CD4-positive, alpha-beta T cell (primary cell): ENCODE measurements around the gene KRTAP10-1. TPM values are rescaled to one million over a fixed set of nuclear protein-coding genes. Genes with fewer than 3 reads are reported as not detected.

Experiments used
- ATAC-seq: fragments of 200-7000 bp; cut with Tn5 transposase; one replicate; pipeline ENCODE4 v1.10.0; 2022; ENCODE audit warnings: mild to moderate bottlenecking; ENCODE audit not compliant: poor library complexity
- CTCF ChIA-PET: fragments of 350-600 bp; sonication (Branson Sonifier 250); formaldehyde crosslinking; loops from one replicate; lab custom pipeline; 2021; ENCODE audit warnings: antibody characterized with exemption, inconsistent platforms; lab: Charles Lee
- POLR2A ChIA-PET: fragments of 350-600 bp; sonication (Branson Sonifier 250); formaldehyde crosslinking; loops from one replicate; lab custom pipeline; 2021; ENCODE audit warnings: antibody characterized with exemption, inconsistent platforms; lab: Charles Lee
- DNase-seq, 14 experiments: peaks; one replicate each; pipeline ENCODE4 v3.0.0-alpha.2; 2013 to 2020; ENCODE audit warnings: mixed read lengths in 2 of 14
- H3K27ac ChIP-seq, 2 donors: one replicate each; pipeline versions ENCODE4 v1.5.1 to v1.7.0; 2013; ENCODE audit warnings: low read length in 2 of 2, low read depth in 1 of 2, mild to moderate bottlenecking in 1 of 2
- H3K27me3 ChIP-seq, 2 experiments: 1 replicate in 1 of 2; 2 replicates in 1 of 2; pipeline versions ENCODE4 v1.6.1 to v1.7.0; 2013; ENCODE audit warnings: low read length in 2 of 2, control low read depth in 1 of 2, mild to moderate bottlenecking in 1 of 2, moderate library complexity in 1 of 2; ENCODE audit not compliant: insufficient read depth in 2 of 2, control insufficient read depth in 1 of 2
- H3K36me3 ChIP-seq: one replicate; pipeline ENCODE4 v1.6.1; 2013; ENCODE audit warnings: low read length, control low read depth; ENCODE audit not compliant: insufficient read depth
- H3K4me1 ChIP-seq: one replicate; pipeline ENCODE4 v1.6.1; 2013; ENCODE audit warnings: low read length, control low read depth; ENCODE audit not compliant: insufficient read depth
- H3K4me3 ChIP-seq: one replicate; pipeline ENCODE4 v1.5.1; 2013; ENCODE audit warnings: mild to moderate bottlenecking, low read length, moderate library complexity
- H3K9me3 ChIP-seq, 2 experiments: 1 replicate in 1 of 2; 2 replicates in 1 of 2; pipeline versions ENCODE4 v1.6.1 to v1.7.0; 2013; ENCODE audit warnings: low read length in 2 of 2, mild to moderate bottlenecking in 2 of 2, control low read depth in 1 of 2, moderate library complexity in 1 of 2; ENCODE audit not compliant: control insufficient read depth in 1 of 2, insufficient read depth in 1 of 2
- H3K27ac Mint-ChIP-seq: one replicate; pipeline ENCODE4 v1.8.0; 2020; ENCODE audit warnings: mixed read lengths
- H3K27me3 Mint-ChIP-seq: one replicate; pipeline ENCODE4 v1.8.0; 2021; ENCODE audit warnings: mixed read lengths
- H3K36me3 Mint-ChIP-seq: one replicate; pipeline ENCODE4 v1.8.0; 2021; ENCODE audit warnings: low read depth, mixed read lengths
- H3K4me1 Mint-ChIP-seq: one replicate; pipeline ENCODE4 v1.8.0; 2021; ENCODE audit warnings: low read depth, mixed read lengths
- H3K4me3 Mint-ChIP-seq: one replicate; pipeline ENCODE4 v1.8.0; 2020; ENCODE audit warnings: mild to moderate bottlenecking, mixed read lengths
- H3K9me3 Mint-ChIP-seq: one replicate; pipeline ENCODE4 v1.8.0; 2020; ENCODE audit warnings: mixed read lengths
- intact Hi-C, 2 experiments: fragments of 100-400 bp; cut with DNase I in 1 of 2; cut with micrococcal nuclease in 1 of 2; formaldehyde crosslinking; loops; one replicate each; pipeline versions ENCODE4 v1.15.1 to v1.9.0; 2023 to 2025; cut with DNase I, micrococcal nuclease
- total RNA-seq, 174 experiments: library from RNA in 2 of 174; stranded (reverse) in 2 of 174; gene quantifications; one replicate each; pipeline ENCODE4 v1.2.3 and lab custom pipeline; 2021 to 2026
- TF ChIP-seq, protein P1 (sequence below): fragments of 200-600 bp; IDR thresholded peaks from one replicate; pipeline ENCODE4 v1.8.0; 2022; ENCODE audit warnings: antibody characterized with exemption, mild to moderate bottlenecking

KRTAP10-1 gene
- total RNA-seq, 2 experiments from 2014 or later = not detected

DNA sequence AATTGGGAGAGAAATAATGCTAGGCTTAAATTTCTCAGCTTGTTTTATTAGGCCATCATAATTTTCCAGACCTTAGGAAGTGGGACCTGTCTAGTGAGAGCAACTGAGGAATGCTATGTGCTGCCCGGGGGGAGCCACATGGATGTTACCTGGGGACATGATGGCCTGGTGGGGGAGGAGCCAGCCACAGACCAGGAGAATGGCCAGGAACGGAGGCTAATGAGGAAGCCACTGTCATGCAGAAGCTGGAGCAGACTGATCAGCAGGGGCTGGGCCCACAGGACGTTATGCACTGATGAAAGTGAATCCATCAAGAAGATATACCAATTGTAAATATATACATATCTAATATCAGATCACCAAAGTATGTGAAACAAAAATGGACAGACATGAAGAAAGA, 4.6 kb upstream of the KRTAP10-1 start:
- peaks cover 33% of the 10 kb centered on the region for H3K4me1 Mint-ChIP-seq
- Histone ChIP-seq H3K4me1 (peaks cover 18% of the 10 kb centered on the region), H3K36me3 (no peaks in the 10 kb centered on the region), H3K27ac (no peak overlapping the region), H3K9me3 (peaks cover 18 to 26% of the 10 kb centered on the region in 2 experiments), H3K27me3 (no peaks in the 10 kb centered on the region), H3K4me3 (no peak overlapping the region)
- peaks cover 40% of the 10 kb centered on the region for H3K36me3 Mint-ChIP-seq
- no peak for DNase-seq
- ChIA-PET CTCF (no interaction called here), POLR2A (no interaction called here)
- TF ChIP-seq, protein P1, sequence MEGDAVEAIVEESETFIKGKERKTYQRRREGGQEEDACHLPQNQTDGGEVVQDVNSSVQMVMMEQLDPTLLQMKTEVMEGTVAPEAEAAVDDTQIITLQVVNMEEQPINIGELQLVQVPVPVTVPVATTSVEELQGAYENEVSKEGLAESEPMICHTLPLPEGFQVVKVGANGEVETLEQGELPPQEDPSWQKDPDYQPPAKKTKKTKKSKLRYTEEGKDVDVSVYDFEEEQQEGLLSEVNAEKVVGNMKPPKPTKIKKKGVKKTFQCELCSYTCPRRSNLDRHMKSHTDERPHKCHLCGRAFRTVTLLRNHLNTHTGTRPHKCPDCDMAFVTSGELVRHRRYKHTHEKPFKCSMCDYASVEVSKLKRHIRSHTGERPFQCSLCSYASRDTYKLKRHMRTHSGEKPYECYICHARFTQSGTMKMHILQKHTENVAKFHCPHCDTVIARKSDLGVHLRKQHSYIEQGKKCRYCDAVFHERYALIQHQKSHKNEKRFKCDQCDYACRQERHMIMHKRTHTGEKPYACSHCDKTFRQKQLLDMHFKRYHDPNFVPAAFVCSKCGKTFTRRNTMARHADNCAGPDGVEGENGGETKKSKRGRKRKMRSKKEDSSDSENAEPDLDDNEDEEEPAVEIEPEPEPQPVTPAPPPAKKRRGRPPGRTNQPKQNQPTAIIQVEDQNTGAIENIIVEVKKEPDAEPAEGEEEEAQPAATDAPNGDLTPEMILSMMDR = no peak
- H3K27ac Mint-ChIP-seq = no peak overlapping the region
- no peak overlapping the region for H3K4me3 Mint-ChIP-seq
- peaks cover 23% of the 10 kb centered on the region for H3K9me3 Mint-ChIP-seq
- ATAC-seq = no peak
- H3K27me3 Mint-ChIP-seq = no peaks in the 10 kb centered on the region
- intact Hi-C loops = loop anchor here in 1 of 2 experiments (10.0 kb wide), 1 partner anchor 70 kb away; the partner anchor contains the start of gene KRTAP10-8

DNA sequence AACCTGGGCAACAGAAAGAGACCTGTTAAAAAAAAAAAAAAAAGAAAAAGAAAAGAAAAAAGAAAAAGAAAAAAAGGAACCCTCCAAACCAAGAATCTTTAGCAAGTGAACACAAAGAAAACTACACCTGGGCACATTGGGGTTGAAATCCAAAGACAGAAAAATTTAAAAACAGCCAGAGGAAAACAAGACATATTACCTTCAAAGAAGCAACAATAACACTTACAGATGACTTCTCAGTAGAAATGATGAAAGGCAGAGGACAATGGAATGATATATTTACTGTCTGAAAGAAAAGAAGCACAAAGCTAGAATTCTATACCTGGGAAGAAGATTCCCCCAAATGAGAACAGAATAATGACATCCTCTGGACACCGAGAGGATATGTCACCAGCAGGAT, 2.7 kb upstream of the KRTAP10-1 start:
- TF ChIP-seq, protein P1 = no peak
- H3K9me3 Mint-ChIP-seq = peaks cover 21% of the 10 kb centered on the region
- ATAC-seq = no peak
- H3K4me1 Mint-ChIP-seq = peaks cover 15% of the 10 kb centered on the region
- POLR2A ChIA-PET = no interaction called here
- CTCF ChIA-PET = no interaction called here
- H3K36me3 ChIP-seq = no peaks in the 10 kb centered on the region
- H3K4me3 ChIP-seq = no peak overlapping the region
- peaks cover 18 to 26% of the 10 kb centered on the region in 2 experiments for H3K9me3 ChIP-seq
- H3K27ac Mint-ChIP-seq = no peak overlapping the region
- intact Hi-C loops = loop anchor here in 1 of 2 experiments (10.0 kb wide), 1 partner anchor 72 kb away; the partner anchor contains the start of gene KRTAP10-8
- no peaks in the 10 kb centered on the region for H3K27me3 Mint-ChIP-seq
- peaks cover 5% of the 10 kb centered on the region for H3K4me1 ChIP-seq
- H3K4me3 Mint-ChIP-seq = no peak overlapping the region
- H3K27me3 ChIP-seq = peaks cover 0 to 2% of the 10 kb centered on the region in 2 experiments
- DNase-seq = no peak
- no peak overlapping the region for H3K27ac ChIP-seq
- peaks cover 25% of the 10 kb centered on the region for H3K36me3 Mint-ChIP-seq

DNA sequence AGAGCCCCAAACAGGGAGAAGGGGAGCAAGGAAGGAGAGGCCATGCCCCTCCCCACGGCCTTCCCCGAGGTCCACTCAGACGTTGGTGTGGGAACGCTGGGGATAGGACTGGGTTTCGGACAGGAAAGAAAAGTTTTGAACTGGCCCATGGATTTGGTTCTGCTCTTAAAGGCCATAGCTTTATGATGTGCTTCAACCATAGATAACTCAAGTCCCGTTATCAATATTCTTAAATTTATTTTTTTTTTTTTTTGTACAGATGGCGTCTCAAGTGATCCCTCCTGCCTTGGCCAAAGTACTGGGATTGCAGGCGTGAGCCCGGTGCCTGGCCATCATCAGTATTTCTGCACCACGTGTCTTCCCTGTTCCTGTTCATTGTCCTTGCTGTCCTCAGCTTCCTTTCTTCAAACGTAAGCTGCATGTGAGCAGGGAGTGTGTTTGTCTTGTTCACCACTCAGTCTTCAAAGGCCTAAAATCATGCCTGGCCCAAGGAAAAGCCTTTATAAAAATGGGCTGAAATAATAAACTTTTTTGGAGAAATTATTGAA, 820 bp upstream of the KRTAP10-1 start:
- H3K4me1 ChIP-seq = no peaks in the 10 kb centered on the region
- Mint-ChIP-seq H3K36me3 (peaks cover 6% of the 10 kb centered on the region), H3K27ac (no peak overlapping the region), H3K9me3 (peaks cover 10% of the 10 kb centered on the region), H3K4me1 (peaks cover 3% of the 10 kb centered on the region), H3K27me3 (no peaks in the 10 kb centered on the region), H3K4me3 (no peak overlapping the region)
- intact Hi-C loops = loop anchor here in 1 of 2 experiments (10.0 kb wide), 1 partner anchor 74 kb away; the partner anchor contains the start of gene KRTAP10-8
- POLR2A ChIA-PET = interaction anchor here (0.7 to 1.1 kb wide), 2 partner anchors 23 to 78 kb away, joined by 3 read pairs; no protein-coding TSS in a partner anchor
- no peak overlapping the region for H3K27ac ChIP-seq
- no peak overlapping the region for H3K4me3 ChIP-seq
- TF ChIP-seq, protein P1 = no peak
- H3K36me3 ChIP-seq = no peaks in the 10 kb centered on the region
- H3K27me3 ChIP-seq = peaks cover 0 to 2% of the 10 kb centered on the region in 2 experiments
- peaks cover 12 to 13% of the 10 kb centered on the region in 2 experiments for H3K9me3 ChIP-seq
- CTCF ChIA-PET = no interaction called here
- ATAC-seq = no peak
- DNase-seq = no peak
